ENCODE measurements around the gene SLCO2B1.

- no peak for TF ChIP-seq GATA3 (IDR thresholded peaks at IDR 0.05; ENCODE audit: low read depth, low read length)
- TF ChIP-seq GATA2 (IDR thresholded peaks at IDR 0.05; ENCODE audit: low read depth, low read length), result no peak
Measured at GRCh38 chr11:75230621-75231020, 79.7 kb downstream of the SLCO2B1 start.
